22Rv1 (cell line): ENCODE measurements around the gene C1orf198.

ENCODE experiments used
- ZFX ChIP-seq: fragments of 450-650 bp; IDR thresholded peaks from 2 replicates; pipeline ENCODE4 v1.6.1; 2017; ENCODE audit warnings: antibody characterized with exemption, borderline replicate concordance
- TF ChIP-seq, protein P1 (sequence below): fragments of 450-650 bp; IDR thresholded peaks from 2 replicates; pipeline ENCODE4 v1.5.1; 2017; ENCODE audit warnings: mild to moderate bottlenecking

- TF ChIP-seq, protein P1, sequence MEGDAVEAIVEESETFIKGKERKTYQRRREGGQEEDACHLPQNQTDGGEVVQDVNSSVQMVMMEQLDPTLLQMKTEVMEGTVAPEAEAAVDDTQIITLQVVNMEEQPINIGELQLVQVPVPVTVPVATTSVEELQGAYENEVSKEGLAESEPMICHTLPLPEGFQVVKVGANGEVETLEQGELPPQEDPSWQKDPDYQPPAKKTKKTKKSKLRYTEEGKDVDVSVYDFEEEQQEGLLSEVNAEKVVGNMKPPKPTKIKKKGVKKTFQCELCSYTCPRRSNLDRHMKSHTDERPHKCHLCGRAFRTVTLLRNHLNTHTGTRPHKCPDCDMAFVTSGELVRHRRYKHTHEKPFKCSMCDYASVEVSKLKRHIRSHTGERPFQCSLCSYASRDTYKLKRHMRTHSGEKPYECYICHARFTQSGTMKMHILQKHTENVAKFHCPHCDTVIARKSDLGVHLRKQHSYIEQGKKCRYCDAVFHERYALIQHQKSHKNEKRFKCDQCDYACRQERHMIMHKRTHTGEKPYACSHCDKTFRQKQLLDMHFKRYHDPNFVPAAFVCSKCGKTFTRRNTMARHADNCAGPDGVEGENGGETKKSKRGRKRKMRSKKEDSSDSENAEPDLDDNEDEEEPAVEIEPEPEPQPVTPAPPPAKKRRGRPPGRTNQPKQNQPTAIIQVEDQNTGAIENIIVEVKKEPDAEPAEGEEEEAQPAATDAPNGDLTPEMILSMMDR: no peak
- TF ChIP-seq ZFX: no peak
Observed at GRCh38 chr1:230899841-230900251, 31.5 kb upstream of the C1orf198 start.
